Smooth muscle cell (in vitro differentiated cells): ENCODE results near the gene MCHR2. TPM values are rescaled to one million over a fixed set of nuclear protein-coding genes. Genes with fewer than 3 reads are reported as not detected.
"Not testable (repeated sequence)": the region's sequence is repeated elsewhere in the genome, so short reads cannot be mapped to it uniquely, and the experiment has no call there.

Experiments
- DNase-seq: peaks from one replicate; lab custom pipeline; 2025; ENCODE audit not compliant: unreplicated experiment; lab: John Stamatoyannopoulos, UW
- H2AFZ ChIP-seq: fragments of 200-600 bp; sonication (generic); 2 replicates; pipeline ENCODE4 v1.6.0; 2016; ENCODE audit warnings: antibody characterized with exemption, low read depth, mild to moderate bottlenecking
- H3F3A ChIP-seq: fragments of 200-600 bp; sonication (generic); 2 replicates; pipeline ENCODE4 v1.6.0; 2017; ENCODE audit warnings: antibody characterized with exemption, low read depth
- H3K27ac ChIP-seq: fragments of 200-600 bp; sonication (generic); 2 replicates; pipeline ENCODE4 v1.5.1; 2016; ENCODE audit warnings: low read depth, mild to moderate bottlenecking
- H3K27me3 ChIP-seq: fragments of 200-600 bp; sonication (generic); 2 replicates; pipeline ENCODE4 v1.6.1; 2016; ENCODE audit warnings: low read depth, mild to moderate bottlenecking
- H3K36me3 ChIP-seq: fragments of 200-600 bp; sonication (generic); 2 replicates; pipeline ENCODE4 v1.5.1; 2016; ENCODE audit warnings: low read depth
- H3K4me1 ChIP-seq: fragments of 200-600 bp; sonication (generic); 2 replicates; pipeline ENCODE4 v1.5.1; 2016; ENCODE audit warnings: low read depth
- H3K4me2 ChIP-seq: fragments of 200-600 bp; sonication (generic); 2 replicates; pipeline ENCODE4 v1.6.0; 2016; ENCODE audit warnings: mild to moderate bottlenecking
- H3K4me3 ChIP-seq: fragments of 200-600 bp; sonication (generic); 2 replicates; pipeline ENCODE4 v1.5.1; 2016; ENCODE audit warnings: mild to moderate bottlenecking
- H3K79me2 ChIP-seq: fragments of 200-600 bp; sonication (generic); 2 replicates; pipeline ENCODE4 v1.6.0; 2016; ENCODE audit warnings: low read depth, mild to moderate bottlenecking
- H3K9ac ChIP-seq: fragments of 200-600 bp; sonication (generic); 2 replicates; pipeline ENCODE4 v1.6.0; 2016; ENCODE audit warnings: low read depth
- H3K9me3 ChIP-seq: fragments of 200-600 bp; sonication (generic); replicated peaks from 2 replicates; pipeline ENCODE4 v1.5.1; 2016; ENCODE audit warnings: low read depth
- H4K20me1 ChIP-seq: fragments of 200-600 bp; sonication (generic); 2 replicates; pipeline ENCODE4 v1.6.0; 2016; ENCODE audit warnings: low read depth
- WGBS: methylation state at CpG from one replicate; pipeline ENCODE4 v1.1.7; 2016; ENCODE audit warnings: low lambda C conversion rate; 5-methylcytosine and 5-hydroxymethylcytosine counted together
- polyA plus RNA-seq: library from polyadenylated mRNA; unstranded; fragments of >200 nt; fragmentation: Nextera tagmentation; extraction: Ambion mirVana; gene quantifications from 2 replicates; pipeline ENCODE4 v1.2.1, GENCODE V29; 2016
- total RNA-seq: library from RNA; depleted of rRNA; stranded (reverse); fragments of >200 nt; gene quantifications from 2 replicates; pipeline ENCODE4 v1.2.3, GENCODE V29; 2014
- TF ChIP-seq, protein P1 (sequence below): fragments of 200-600 bp; sonication (generic); IDR thresholded peaks from 2 replicates; pipeline ENCODE4 v1.5.1; 2017; ENCODE audit warnings: borderline replicate concordance, mild to moderate bottlenecking, antibody characterized with exemption; ENCODE audit not compliant: insufficient read depth, poor library complexity, severe bottlenecking

Gene MCHR2
- total RNA-seq: not detected in 2 replicates
- not detected in 2 replicates for polyA plus RNA-seq

DNA sequence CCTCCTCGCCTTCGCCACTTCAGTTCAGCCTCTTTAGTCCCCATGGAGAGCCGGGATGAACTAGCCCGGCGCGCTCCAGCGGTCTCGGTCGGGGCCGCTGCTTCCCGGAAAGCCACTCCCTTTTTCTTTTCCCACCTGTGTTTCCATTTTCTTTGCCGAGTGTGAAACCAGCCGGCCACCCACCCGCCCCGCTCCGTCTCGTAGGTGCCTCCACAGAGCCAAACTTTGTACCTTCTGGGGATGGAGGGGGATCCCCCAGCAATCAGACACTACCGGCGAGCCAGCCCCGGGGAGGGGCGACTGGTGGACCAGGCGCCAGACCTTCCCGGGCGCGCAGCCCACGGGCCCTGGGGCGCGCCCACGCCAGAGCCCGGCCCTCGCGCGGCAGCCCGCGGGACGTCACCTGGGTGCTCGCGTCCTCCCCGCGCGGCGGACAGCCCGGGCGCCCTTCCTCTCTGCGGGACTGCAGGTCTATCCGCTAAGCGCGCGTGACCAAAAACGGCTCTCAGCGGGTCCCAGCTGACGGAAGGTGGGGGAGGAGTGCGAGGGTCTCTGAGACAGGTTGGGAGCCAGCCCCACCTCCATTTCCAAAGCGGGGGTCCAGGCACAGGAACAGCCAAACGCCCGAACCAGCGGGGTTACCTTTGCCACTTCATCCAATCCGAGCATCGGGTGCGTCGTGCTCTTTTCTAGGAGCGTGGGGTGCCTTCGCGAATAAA is at the start of gene MCHR2:
Gene MCHR2 (minus strand): TSS at position 691 of the 719 bp plus-strand sequence. CDS start 38,076 bp downstream, outside the sequence.
- Histone ChIP-seq H2AFZ (no peak within 1 kb of the TSS), H4K20me1 (no peaks in the 10 kb centered on the region), H3F3A (no peaks in the 10 kb centered on the region), H3K27me3 (peaks cover 68% of the 10 kb centered on the region), H3K79me2 (no peaks in the 10 kb centered on the region), H3K9ac (no peak within 1 kb of the TSS), H3K36me3 (no peaks in the 10 kb centered on the region), H3K4me1 (no peaks in the 10 kb centered on the region), H3K4me2 (peak within 1 kb of the TSS; percentile 80), H3K9me3 (no peaks in the 10 kb centered on the region), H3K27ac (no peak within 1 kb of the TSS), H3K4me3 (peak within 1 kb of the TSS; percentile 40)
- WGBS: 4% methylated on average over 60 of the region's 64 CpGs
- no peak for DNase-seq
- TF ChIP-seq, protein P1, sequence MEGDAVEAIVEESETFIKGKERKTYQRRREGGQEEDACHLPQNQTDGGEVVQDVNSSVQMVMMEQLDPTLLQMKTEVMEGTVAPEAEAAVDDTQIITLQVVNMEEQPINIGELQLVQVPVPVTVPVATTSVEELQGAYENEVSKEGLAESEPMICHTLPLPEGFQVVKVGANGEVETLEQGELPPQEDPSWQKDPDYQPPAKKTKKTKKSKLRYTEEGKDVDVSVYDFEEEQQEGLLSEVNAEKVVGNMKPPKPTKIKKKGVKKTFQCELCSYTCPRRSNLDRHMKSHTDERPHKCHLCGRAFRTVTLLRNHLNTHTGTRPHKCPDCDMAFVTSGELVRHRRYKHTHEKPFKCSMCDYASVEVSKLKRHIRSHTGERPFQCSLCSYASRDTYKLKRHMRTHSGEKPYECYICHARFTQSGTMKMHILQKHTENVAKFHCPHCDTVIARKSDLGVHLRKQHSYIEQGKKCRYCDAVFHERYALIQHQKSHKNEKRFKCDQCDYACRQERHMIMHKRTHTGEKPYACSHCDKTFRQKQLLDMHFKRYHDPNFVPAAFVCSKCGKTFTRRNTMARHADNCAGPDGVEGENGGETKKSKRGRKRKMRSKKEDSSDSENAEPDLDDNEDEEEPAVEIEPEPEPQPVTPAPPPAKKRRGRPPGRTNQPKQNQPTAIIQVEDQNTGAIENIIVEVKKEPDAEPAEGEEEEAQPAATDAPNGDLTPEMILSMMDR: no peak

- not testable (repeated sequence) for H3K27ac ChIP-seq, H3K9me3 ChIP-seq, H2AFZ ChIP-seq, H3K4me2 ChIP-seq, H3F3A ChIP-seq, DNase-seq, H3K4me3 ChIP-seq, H3K4me1 ChIP-seq, H4K20me1 ChIP-seq, H3K79me2 ChIP-seq, H3K9ac ChIP-seq, H3K36me3 ChIP-seq, H3K27me3 ChIP-seq
- 95% methylated on average over 1 of the region's 1 CpG for WGBS
Observed at GRCh38 chr6:100038546-100038945, 44.5 kb upstream of the MCHR2 start.

DNA sequence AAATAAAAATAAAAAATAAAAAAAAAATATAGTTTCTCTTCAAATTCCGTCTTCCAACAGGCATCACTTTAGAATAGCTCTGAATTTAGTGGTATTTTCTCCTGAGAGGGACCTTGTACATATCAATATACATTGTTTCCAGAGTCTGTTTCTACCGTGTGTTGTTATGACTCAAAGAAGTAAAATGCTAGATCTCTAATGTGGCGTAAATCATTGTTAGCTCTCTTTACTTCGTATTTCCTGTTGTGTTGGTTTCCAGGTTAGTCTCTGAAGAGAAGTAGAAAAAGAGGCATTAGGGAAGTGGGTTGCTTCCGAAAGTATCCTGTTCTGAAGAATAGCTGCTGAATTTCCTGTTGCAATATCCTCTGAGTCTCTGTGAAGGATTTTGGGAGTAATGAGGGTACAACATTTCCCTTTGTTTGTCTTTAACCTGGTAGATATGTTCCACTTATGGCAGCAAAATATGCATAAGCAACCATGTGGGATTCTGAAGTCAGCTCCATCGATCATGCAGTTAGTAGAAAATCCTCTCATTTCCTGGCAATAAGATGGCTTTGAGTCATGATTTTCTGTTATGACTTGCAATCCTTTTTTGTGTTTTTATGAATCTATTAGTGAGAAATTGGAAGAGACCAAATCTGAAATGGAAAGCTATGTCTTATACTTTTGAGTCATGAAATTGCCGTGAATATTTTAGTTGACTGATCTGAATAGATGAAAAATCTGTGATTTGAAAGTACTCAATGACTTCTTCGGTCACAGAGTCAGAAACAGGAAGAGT is 42.0 kb upstream of the MCHR2 start:
- Histone ChIP-seq H3K9ac (no peak overlapping the region), H3K27ac (no peak overlapping the region), H3K4me1 (no peaks in the 10 kb centered on the region), H3K36me3 (no peaks in the 10 kb centered on the region), H2AFZ (no peak overlapping the region), H3F3A (no peaks in the 10 kb centered on the region), H3K27me3 (no peaks in the 10 kb centered on the region), H3K9me3 (no peaks in the 10 kb centered on the region), H3K4me3 (no peak overlapping the region), H3K79me2 (no peaks in the 10 kb centered on the region), H4K20me1 (no peaks in the 10 kb centered on the region), H3K4me2 (no peak overlapping the region)
- TF ChIP-seq, protein P1: no peak
- WGBS: 78% methylated on average over 8 of the region's 8 CpGs
- DNase-seq: no peak

DNA sequence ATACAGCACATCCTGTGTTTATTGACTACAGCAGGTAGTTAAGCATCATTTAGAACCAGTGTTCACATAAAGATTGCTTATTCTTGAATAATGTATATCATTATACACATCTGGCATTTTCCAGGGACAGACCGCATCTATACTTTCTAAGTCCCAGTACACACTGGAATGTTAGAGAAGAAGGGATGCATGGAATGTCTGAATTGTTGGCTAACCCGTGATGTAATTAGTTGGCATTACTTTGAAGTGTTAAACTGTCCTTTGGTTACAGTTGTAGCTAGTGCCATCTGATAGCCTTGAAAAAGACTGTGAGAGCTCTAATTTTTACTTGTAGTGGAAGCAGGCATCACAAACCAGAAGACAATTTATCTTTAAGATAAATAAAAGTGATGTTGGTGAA is 29.8 kb upstream of the MCHR2 start:
- no peaks in the 10 kb centered on the region for H3F3A ChIP-seq

More for the DNA sequence above, 29.8 kb upstream of the MCHR2 start:
- Histone ChIP-seq H2AFZ (no peak overlapping the region), H3K36me3 (no peaks in the 10 kb centered on the region), H4K20me1 (no peaks in the 10 kb centered on the region), H3K4me2 (no peak overlapping the region), H3K4me3 (no peak overlapping the region), H3K27ac (no peak overlapping the region), H3K4me1 (no peaks in the 10 kb centered on the region), H3K27me3 (no peaks in the 10 kb centered on the region), H3K9ac (no peak overlapping the region), H3K79me2 (no peaks in the 10 kb centered on the region), H3K9me3 (no peaks in the 10 kb centered on the region)
- TF ChIP-seq, protein P1: no peak
- 57% methylated on average over 2 of the region's 2 CpGs for WGBS
- DNase-seq: no peak
